ENCODE measurements around the gene LILRA6.
A peak's percentile ranks its signal among the peaks of the same experiment; 100 is the strongest.
"Not testable (repeated sequence)": the region's sequence is repeated elsewhere in the genome, so short reads cannot be mapped to it uniquely, and the experiment has no call there.

Gene LILRA6

GRCh38 chr19:54216869-54217268, 25.7 kb downstream of the LILRA6 start:
- Histone ChIP-seq H2AK5ac (ENCODE audit: low read length, severe bottlenecking) (no peak overlapping the region), H2BK12ac (ENCODE audit: low read length in 2 of 2) (no peak overlapping the region), H3K27me3 (ENCODE audit: control insufficient read depth in 1 of 2, insufficient read depth in 1 of 2, low read length in 2 of 2) (peaks cover 0 to under 1% of the 10 kb centered on the region in 2 experiments), H3K4ac (ENCODE audit: low read depth in 1 of 2, low read length in 2 of 2) (no peak overlapping the region), H3K23ac (ENCODE audit: low read length in 2 of 2) (no peak overlapping the region), H2BK15ac (ENCODE audit: low read depth, poor library complexity, severe bottlenecking) (no peak overlapping the region), H3K18ac (ENCODE audit: low read depth in 1 of 2, low read length in 2 of 2) (no peak overlapping the region), H3K27ac (ENCODE audit: low read length, poor library complexity, severe bottlenecking) (no peak overlapping the region), H2BK5ac (ENCODE audit: low read depth, low read length, poor library complexity, severe bottlenecking) (no peak overlapping the region), H2BK120ac (ENCODE audit: low read depth, low read length) (no peak overlapping the region), H3K14ac (ENCODE audit: low read length in 2 of 2) (no peak overlapping the region), H3K9ac (ENCODE audit: low read length) (no peak overlapping the region), H3K4me1 (ENCODE audit: control insufficient read depth, insufficient read depth, low read depth, low read length) (peaks cover 25% of the 10 kb centered on the region), H3K9me3 (ENCODE audit: control insufficient read depth, low read length) (no peaks in the 10 kb centered on the region), H4K8ac (ENCODE audit: low read length) (no peak overlapping the region), H4K91ac (ENCODE audit: low read length) (no peak overlapping the region), H2AFZ (ENCODE audit: low read depth, low read length) (no peak overlapping the region), H3K36me3 (ENCODE audit: control insufficient read depth in 1 of 2, insufficient read depth in 2 of 2, low read depth in 1 of 2, low read length in 2 of 2) (peaks cover 16 to 17% of the 10 kb centered on the region in 2 experiments), H3K4me3 (ENCODE audit: insufficient read depth in 1 of 2, low read depth in 1 of 2, low read length in 2 of 2) (no peak overlapping the region), H3K79me1 (replicated peaks; ENCODE audit: low read length, poor library complexity, severe bottlenecking) (peaks cover 19% of the 10 kb centered on the region), H3K4me2 (ENCODE audit: low read length, poor library complexity, severe bottlenecking) (no peak overlapping the region)
- no peak for DNase-seq
- WGBS, result 91% methylated on average over 8 of the region's 9 CpGs

GRCh38 chr19:54214734-54215133, 27.9 kb downstream of the LILRA6 start:
- Histone ChIP-seq H3K4me1 (ENCODE audit: control insufficient read depth, insufficient read depth, low read depth, low read length) (peaks cover 36% of the 10 kb centered on the region), H3K36me3 (ENCODE audit: control insufficient read depth in 1 of 2, insufficient read depth in 2 of 2, low read depth in 1 of 2, low read length in 2 of 2) (peaks cover 19 to 24% of the 10 kb centered on the region in 2 experiments), H3K79me1 (replicated peaks; ENCODE audit: low read length, poor library complexity, severe bottlenecking) (peaks cover 21% of the 10 kb centered on the region)
- not testable (repeated sequence) for H3K27me3 ChIP-seq (ENCODE audit: control insufficient read depth in 1 of 2, insufficient read depth in 1 of 2, low read length in 2 of 2); H2AFZ ChIP-seq (ENCODE audit: low read depth, low read length); H2BK12ac ChIP-seq (ENCODE audit: low read length in 2 of 2); H4K91ac ChIP-seq (ENCODE audit: low read length); H2BK5ac ChIP-seq (ENCODE audit: low read depth, low read length, poor library complexity, severe bottlenecking); H4K8ac ChIP-seq (ENCODE audit: low read length); H3K4me2 ChIP-seq (ENCODE audit: low read length, poor library complexity, severe bottlenecking); H3K9me3 ChIP-seq (ENCODE audit: control insufficient read depth, low read length); H3K9ac ChIP-seq (ENCODE audit: low read length); DNase-seq; H3K4me3 ChIP-seq (ENCODE audit: insufficient read depth in 1 of 2, low read depth in 1 of 2, low read length in 2 of 2); H2BK120ac ChIP-seq (ENCODE audit: low read depth, low read length); H3K27ac ChIP-seq (ENCODE audit: low read length, poor library complexity, severe bottlenecking); H3K23ac ChIP-seq (ENCODE audit: low read length in 2 of 2); H2AK5ac ChIP-seq (ENCODE audit: low read length, severe bottlenecking); H3K14ac ChIP-seq (ENCODE audit: low read length in 2 of 2); H3K18ac ChIP-seq (ENCODE audit: low read depth in 1 of 2, low read length in 2 of 2); H2BK15ac ChIP-seq (ENCODE audit: low read depth, poor library complexity, severe bottlenecking); H3K4ac ChIP-seq (ENCODE audit: low read depth in 1 of 2, low read length in 2 of 2)
- 100% methylated on average over 3 of the region's 19 CpGs for WGBS

- H3K27ac ChIP-seq (ENCODE audit: low read length, poor library complexity, severe bottlenecking); H3K4me2 ChIP-seq (ENCODE audit: low read length, poor library complexity, severe bottlenecking); H3K9ac ChIP-seq (ENCODE audit: low read length); H2BK12ac ChIP-seq (ENCODE audit: low read length in 2 of 2); H3K14ac ChIP-seq (ENCODE audit: low read length in 2 of 2); DNase-seq; H4K8ac ChIP-seq (ENCODE audit: low read length); H3K18ac ChIP-seq (ENCODE audit: low read depth in 1 of 2, low read length in 2 of 2); H2BK15ac ChIP-seq (ENCODE audit: low read depth, poor library complexity, severe bottlenecking); H3K4ac ChIP-seq (ENCODE audit: low read depth in 1 of 2, low read length in 2 of 2); H2BK5ac ChIP-seq (ENCODE audit: low read depth, low read length, poor library complexity, severe bottlenecking); H3K4me3 ChIP-seq (ENCODE audit: insufficient read depth in 1 of 2, low read depth in 1 of 2, low read length in 2 of 2); H3K9me3 ChIP-seq (ENCODE audit: control insufficient read depth, low read length); H3K27me3 ChIP-seq (ENCODE audit: control insufficient read depth in 1 of 2, insufficient read depth in 1 of 2, low read length in 2 of 2); H2AFZ ChIP-seq (ENCODE audit: low read depth, low read length); H4K91ac ChIP-seq (ENCODE audit: low read length); H2AK5ac ChIP-seq (ENCODE audit: low read length, severe bottlenecking); H3K23ac ChIP-seq (ENCODE audit: low read length in 2 of 2); H2BK120ac ChIP-seq (ENCODE audit: low read depth, low read length): not testable (repeated sequence)
- Histone ChIP-seq H3K36me3 (ENCODE audit: control insufficient read depth in 1 of 2, insufficient read depth in 2 of 2, low read depth in 1 of 2, low read length in 2 of 2) (peaks cover 17 to 21% of the 10 kb centered on the region in 2 experiments), H3K79me1 (replicated peaks; ENCODE audit: low read length, poor library complexity, severe bottlenecking) (peaks cover 19% of the 10 kb centered on the region), H3K4me1 (ENCODE audit: control insufficient read depth, insufficient read depth, low read depth, low read length) (peaks cover 40% of the 10 kb centered on the region)
- 67% methylated on average over 1 of the region's 5 CpGs for WGBS
Observed at GRCh38 chr19:54214217-54214616, 28.4 kb downstream of the LILRA6 start.

GRCh38 chr19:54211235-54211634, 31.4 kb downstream of the LILRA6 start:
- peak overlapping the region; percentile 68 for H3K27ac ChIP-seq (ENCODE audit: low read length, poor library complexity, severe bottlenecking)
- H3K9ac ChIP-seq (ENCODE audit: low read length), result peak overlapping the region; percentile 17
- peaks cover 35 to 40% of the 10 kb centered on the region in 2 experiments for H3K36me3 ChIP-seq (ENCODE audit: control insufficient read depth in 1 of 2, insufficient read depth in 2 of 2, low read depth in 1 of 2, low read length in 2 of 2)
- peaks cover 9% of the 10 kb centered on the region for H3K79me1 ChIP-seq (replicated peaks; ENCODE audit: low read length, poor library complexity, severe bottlenecking)
- H3K4me3 ChIP-seq (ENCODE audit: insufficient read depth in 1 of 2, low read depth in 1 of 2, low read length in 2 of 2), result no peak overlapping the region
- no peak overlapping the region for H3K23ac ChIP-seq (ENCODE audit: low read length in 2 of 2)
- DNase-seq, result no peak
- peak overlapping the region; percentile 17 for H3K4me2 ChIP-seq (ENCODE audit: low read length, poor library complexity, severe bottlenecking)
- peak overlapping the region; percentile 23 for H2BK15ac ChIP-seq (ENCODE audit: low read depth, poor library complexity, severe bottlenecking)
- no peak overlapping the region for H4K8ac ChIP-seq (ENCODE audit: low read length)
- H3K18ac ChIP-seq (ENCODE audit: low read depth in 1 of 2, low read length in 2 of 2), result no peak overlapping the region
- peak overlapping the region; percentile 9 for H2AK5ac ChIP-seq (ENCODE audit: low read length, severe bottlenecking)
- H3K14ac ChIP-seq (ENCODE audit: low read length in 2 of 2), result no peak overlapping the region
- H3K4me1 ChIP-seq (ENCODE audit: control insufficient read depth, insufficient read depth, low read depth, low read length), result peaks cover 43% of the 10 kb centered on the region
- no peaks in the 10 kb centered on the region for H3K27me3 ChIP-seq (ENCODE audit: control insufficient read depth in 1 of 2, insufficient read depth in 1 of 2, low read length in 2 of 2)
- no peak overlapping the region for H2BK120ac ChIP-seq (ENCODE audit: low read depth, low read length)
- no peak overlapping the region for H2AFZ ChIP-seq (ENCODE audit: low read depth, low read length)
- H2BK5ac ChIP-seq (ENCODE audit: low read depth, low read length, poor library complexity, severe bottlenecking), result no peak overlapping the region
- 96% methylated on average over 12 of the region's 12 CpGs for WGBS
- no peak overlapping the region for H4K91ac ChIP-seq (ENCODE audit: low read length)
- no peak overlapping the region for H3K4ac ChIP-seq (ENCODE audit: low read depth in 1 of 2, low read length in 2 of 2)
- no peak overlapping the region for H2BK12ac ChIP-seq (ENCODE audit: low read length in 2 of 2)
- H3K9me3 ChIP-seq (ENCODE audit: control insufficient read depth, low read length), result no peaks in the 10 kb centered on the region
